Upper lobe of right lung (tissue), 1 donor: ENCODE results near the gene ADAMTS19. TPM values are rescaled to one million over a fixed set of nuclear protein-coding genes. Genes with fewer than 3 reads are reported as not detected.

Source experiments
- ATAC-seq: fragments of 200-7000 bp; cut with Tn5 transposase; one replicate; pipeline ENCODE4 v1.9.1; 2020; ENCODE audit warnings: mild to moderate bottlenecking, moderate library complexity
- DNase-seq: peaks from one replicate; pipeline ENCODE4 v3.0.0-alpha.2; 2020
- H3K27ac ChIP-seq: fragments of 200-600 bp; one replicate; pipeline ENCODE4 v1.8.0; 2022
- H3K27me3 ChIP-seq: fragments of 200-600 bp; one replicate; pipeline ENCODE4 v1.8.0; 2022; ENCODE audit warnings: mild to moderate bottlenecking
- H3K36me3 ChIP-seq: fragments of 200-600 bp; one replicate; pipeline ENCODE4 v1.8.0; 2022
- H3K4me1 ChIP-seq: fragments of 200-600 bp; one replicate; pipeline ENCODE4 v1.8.0; 2022
- H3K4me3 ChIP-seq: fragments of 200-600 bp; one replicate; pipeline ENCODE4 v1.8.0; 2022; ENCODE audit warnings: mild to moderate bottlenecking
- H3K9me3 ChIP-seq: fragments of 200-600 bp; one replicate; pipeline ENCODE4 v1.8.0; 2022
- intact Hi-C: fragments of 100-400 bp; cut with DNase I; formaldehyde crosslinking; loops from one replicate; pipeline ENCODE4 v1.11.0; 2022
- total RNA-seq: library from RNA; stranded (reverse); fragmentation: NEBNext Ultra II Directional; extraction: Animal tissue kit (Norgen Biotek cat#: 25700); gene quantifications from one replicate; pipeline ENCODE4 v1.2.1, GENCODE V29; 2021
- TF ChIP-seq, protein P1 (sequence below): fragments of 200-600 bp; IDR thresholded peaks from one replicate; pipeline ENCODE4 v1.8.0; 2022; ENCODE audit warnings: antibody characterized with exemption
- donor health status: DM: no; HTN: yes; CAD: no; lungs with severe emphysema.

Gene ADAMTS19
- total RNA-seq, 1 donor from 2014 or later = not detected

DNA sequence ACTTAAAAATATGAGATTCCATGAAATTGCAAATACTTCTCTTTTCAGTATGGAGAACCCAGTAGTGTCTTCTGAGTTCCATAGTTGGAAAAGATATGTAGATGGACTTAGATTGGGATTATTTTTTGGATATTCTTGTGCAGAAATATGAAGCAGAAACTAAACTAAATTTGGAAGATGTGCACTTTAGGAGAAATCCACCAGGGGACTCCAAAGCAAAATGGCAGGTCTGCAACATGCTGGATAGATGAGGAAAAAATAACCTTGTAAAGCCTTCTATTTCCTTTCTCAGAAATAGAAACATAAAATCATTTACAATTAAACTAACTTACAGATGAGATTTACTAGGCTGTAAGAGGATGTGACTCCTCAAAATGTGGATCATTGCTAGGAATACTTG lies 238.6 kb downstream of the ADAMTS19 start:
- no peak for ATAC-seq
- intact Hi-C loops = no loop called here
- Histone ChIP-seq H3K36me3 (no peaks in the 10 kb centered on the region), H3K27me3 (no peaks in the 10 kb centered on the region), H3K4me1 (no peaks in the 10 kb centered on the region), H3K27ac (no peak overlapping the region), H3K9me3 (no peaks in the 10 kb centered on the region), H3K4me3 (no peak overlapping the region)
- no peak for DNase-seq
- TF ChIP-seq, protein P1, sequence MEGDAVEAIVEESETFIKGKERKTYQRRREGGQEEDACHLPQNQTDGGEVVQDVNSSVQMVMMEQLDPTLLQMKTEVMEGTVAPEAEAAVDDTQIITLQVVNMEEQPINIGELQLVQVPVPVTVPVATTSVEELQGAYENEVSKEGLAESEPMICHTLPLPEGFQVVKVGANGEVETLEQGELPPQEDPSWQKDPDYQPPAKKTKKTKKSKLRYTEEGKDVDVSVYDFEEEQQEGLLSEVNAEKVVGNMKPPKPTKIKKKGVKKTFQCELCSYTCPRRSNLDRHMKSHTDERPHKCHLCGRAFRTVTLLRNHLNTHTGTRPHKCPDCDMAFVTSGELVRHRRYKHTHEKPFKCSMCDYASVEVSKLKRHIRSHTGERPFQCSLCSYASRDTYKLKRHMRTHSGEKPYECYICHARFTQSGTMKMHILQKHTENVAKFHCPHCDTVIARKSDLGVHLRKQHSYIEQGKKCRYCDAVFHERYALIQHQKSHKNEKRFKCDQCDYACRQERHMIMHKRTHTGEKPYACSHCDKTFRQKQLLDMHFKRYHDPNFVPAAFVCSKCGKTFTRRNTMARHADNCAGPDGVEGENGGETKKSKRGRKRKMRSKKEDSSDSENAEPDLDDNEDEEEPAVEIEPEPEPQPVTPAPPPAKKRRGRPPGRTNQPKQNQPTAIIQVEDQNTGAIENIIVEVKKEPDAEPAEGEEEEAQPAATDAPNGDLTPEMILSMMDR = no peak

DNA sequence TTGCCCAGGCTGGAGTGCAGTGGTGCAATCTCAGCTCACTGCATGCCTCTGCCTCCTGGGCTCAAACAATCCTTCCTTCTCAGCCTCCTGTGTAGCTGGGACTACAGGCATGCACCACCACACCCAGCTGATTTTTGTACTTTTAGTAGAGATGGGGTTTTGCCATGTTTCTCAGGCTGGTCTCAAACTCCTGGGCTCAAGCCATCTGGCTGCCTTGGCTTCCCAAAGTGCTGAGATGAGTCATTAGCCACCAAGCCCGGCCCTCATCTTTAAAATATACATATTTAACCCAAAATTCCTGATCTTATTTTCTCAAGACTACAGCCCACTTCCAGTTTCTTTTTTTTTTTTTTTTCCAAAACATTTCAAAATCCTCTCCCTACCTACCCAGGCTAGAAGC lies 256.1 kb downstream of the ADAMTS19 start:
- H3K27ac ChIP-seq = no peak overlapping the region
- ATAC-seq (no peak), DNase-seq (no peak)
- no peaks in the 10 kb centered on the region for H3K4me1 ChIP-seq
- no peaks in the 10 kb centered on the region for H3K9me3 ChIP-seq
- H3K36me3 ChIP-seq = no peaks in the 10 kb centered on the region
- TF ChIP-seq, protein P1 = no peak
- intact Hi-C loops = no loop called here
- H3K27me3 ChIP-seq = no peaks in the 10 kb centered on the region
- no peak overlapping the region for H3K4me3 ChIP-seq

DNA sequence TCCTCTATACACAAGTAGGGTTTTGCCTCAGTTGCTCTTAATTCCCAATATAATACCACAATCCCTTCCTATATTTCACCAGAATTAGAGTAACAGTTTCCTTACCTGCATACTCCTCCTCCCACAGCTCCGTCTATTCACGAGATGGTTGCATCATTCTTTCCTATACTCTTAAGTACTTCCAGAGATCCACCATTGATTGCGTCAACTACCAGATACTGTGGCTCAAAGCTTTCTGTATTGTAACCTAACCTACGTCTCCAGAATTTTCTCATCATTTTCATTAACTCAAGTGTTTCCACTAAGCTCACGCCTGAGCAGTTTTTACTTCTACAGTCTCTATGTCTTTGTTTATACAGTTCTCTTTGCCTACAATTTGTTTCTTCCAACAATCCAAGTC lies 256.6 kb downstream of the ADAMTS19 start:
- Histone ChIP-seq H3K9me3 (no peaks in the 10 kb centered on the region), H3K4me3 (no peak overlapping the region), H3K27me3 (no peaks in the 10 kb centered on the region), H3K27ac (no peak overlapping the region), H3K4me1 (no peaks in the 10 kb centered on the region), H3K36me3 (no peaks in the 10 kb centered on the region)
- TF ChIP-seq, protein P1 = no peak
- DNase-seq (no peak), ATAC-seq (no peak)
- intact Hi-C loops = no loop called here

DNA sequence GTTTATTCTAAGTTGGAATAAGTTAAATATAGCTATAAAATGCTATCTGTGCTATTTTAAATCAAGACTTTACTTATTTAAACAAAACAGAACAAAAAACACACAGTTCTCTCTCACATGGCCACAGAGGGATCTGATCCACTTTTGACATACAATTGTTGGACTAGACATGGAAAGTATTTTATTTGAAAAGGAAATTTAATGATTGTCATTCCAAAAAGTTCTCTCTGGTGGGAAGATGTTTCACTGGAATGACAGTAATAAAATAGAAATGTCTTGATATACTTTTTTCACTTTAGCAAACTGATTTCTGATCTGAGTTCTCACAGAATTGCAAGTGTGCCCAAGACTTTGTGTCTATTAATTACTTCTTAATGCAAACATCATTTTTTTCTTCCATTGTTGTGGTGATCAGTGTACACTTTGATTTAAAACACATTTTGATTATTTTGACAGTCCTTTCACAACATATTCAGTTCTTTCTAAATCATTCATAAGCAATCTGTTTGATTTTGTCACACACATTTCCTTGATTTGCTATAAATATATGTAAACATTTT lies 257.7 kb downstream of the ADAMTS19 start:
- ATAC-seq (no peak), DNase-seq (no peak)
- Histone ChIP-seq H3K36me3 (no peaks in the 10 kb centered on the region), H3K27ac (no peak overlapping the region), H3K27me3 (no peaks in the 10 kb centered on the region), H3K4me1 (no peaks in the 10 kb centered on the region), H3K4me3 (no peak overlapping the region), H3K9me3 (no peaks in the 10 kb centered on the region)
- intact Hi-C loops = no loop called here
- TF ChIP-seq, protein P1 = no peak

DNA sequence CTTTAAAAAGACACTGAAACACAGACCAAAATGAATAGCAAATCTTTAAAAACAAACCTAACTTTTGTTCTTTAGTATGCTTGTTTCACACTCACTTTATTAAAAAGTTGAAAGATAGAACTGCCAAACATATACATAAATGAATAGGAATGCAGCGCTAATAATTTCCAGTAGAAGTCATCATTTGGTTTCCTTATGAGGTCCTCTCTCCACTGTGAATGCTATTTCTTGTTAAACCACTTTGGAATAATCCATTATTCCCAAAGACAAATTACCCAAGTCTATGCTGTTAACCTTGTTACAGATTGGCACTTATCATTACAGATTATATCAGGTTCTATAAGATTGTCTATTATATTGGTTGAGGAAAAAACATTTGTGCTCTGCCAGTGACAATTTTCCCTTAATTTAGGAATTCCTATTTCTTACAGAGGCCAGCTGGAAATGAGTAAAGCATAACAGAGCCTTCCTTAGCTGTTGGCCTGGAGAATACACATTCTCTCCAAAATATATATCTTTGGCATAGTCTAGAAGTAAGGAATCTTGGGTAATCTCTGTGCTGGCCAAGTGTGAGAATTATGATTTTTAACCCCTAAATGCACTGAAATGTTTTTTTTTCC lies 258.5 kb downstream of the ADAMTS19 start:
- Histone ChIP-seq H3K36me3 (no peaks in the 10 kb centered on the region), H3K4me1 (no peaks in the 10 kb centered on the region), H3K27me3 (no peaks in the 10 kb centered on the region), H3K9me3 (no peaks in the 10 kb centered on the region), H3K4me3 (no peak overlapping the region), H3K27ac (no peak overlapping the region)
- DNase-seq (no peak), ATAC-seq (no peak)
- TF ChIP-seq, protein P1 = no peak
- intact Hi-C loops = no loop called here
